Lung (tissue), 12 donors: ENCODE data around the gene NGEF. TPM values are rescaled to one million over a fixed set of nuclear protein-coding genes. Genes with fewer than 3 reads are reported as not detected.

Source experiments
- ATAC-seq: fragments of 200-7000 bp; cut with Tn5 transposase; one replicate; pipeline ENCODE4 v1.9.1; 2020; ENCODE audit warnings: moderate number of reproducible peaks; ENCODE audit not compliant: insufficient read depth, low FRiP score
- DNase-seq, 3 donors: peaks; one replicate each; pipeline ENCODE4 v3.0.0-alpha.2; 2013 to 2017
- H3K27ac ChIP-seq, 2 donors: one replicate each; pipeline ENCODE4 v1.5.1; 2013; ENCODE audit warnings: mild to moderate bottlenecking in 2 of 2, moderate library complexity in 2 of 2, control low read depth in 1 of 2, inconsistent platforms in 1 of 2, low read depth in 1 of 2, low read length in 1 of 2
- H3K27me3 ChIP-seq, 3 donors: one replicate each; pipeline ENCODE4 v1.5.1; 2013; ENCODE audit warnings: low read length in 2 of 3; ENCODE audit not compliant: control insufficient read depth in 3 of 3, insufficient read depth in 3 of 3
- H3K36me3 ChIP-seq, 4 donors: one replicate each; pipeline ENCODE4 v1.5.1; 2013; ENCODE audit warnings: low read length in 4 of 4, mild to moderate bottlenecking in 1 of 4, moderate library complexity in 1 of 4; ENCODE audit not compliant: control insufficient read depth in 4 of 4, insufficient read depth in 4 of 4
- H3K4me1 ChIP-seq, 5 donors: one replicate each; pipeline ENCODE4 v1.5.1; 2013; ENCODE audit warnings: low read length in 5 of 5, mild to moderate bottlenecking in 2 of 5, moderate library complexity in 1 of 5; ENCODE audit not compliant: control insufficient read depth in 5 of 5, insufficient read depth in 5 of 5
- H3K4me3 ChIP-seq: one replicate; pipeline ENCODE4 v1.5.1; 2013; ENCODE audit warnings: mild to moderate bottlenecking, control low read depth, moderate library complexity
- H3K9ac ChIP-seq, 2 donors: one replicate each; pipeline ENCODE4 v1.5.1; 2013; ENCODE audit warnings: low read length in 2 of 2, control low read depth in 1 of 2; ENCODE audit not compliant: insufficient read depth in 1 of 2
- H3K9me3 ChIP-seq, 4 donors: one replicate each; pipeline ENCODE4 v1.5.1; 2013; ENCODE audit warnings: low read length in 3 of 4, mild to moderate bottlenecking in 1 of 4, moderate library complexity in 1 of 4; ENCODE audit not compliant: control insufficient read depth in 4 of 4, insufficient read depth in 3 of 4
- WGBS, 2 donors: extraction: QIAGEN DNeasy Blood & Tissue Kit; methylation state at CpG; one replicate each; pipeline ENCODE4 v1.1.7; 2013; 5-methylcytosine and 5-hydroxymethylcytosine counted together
- polyA plus RNA-seq, 2 donors: library from polyadenylated mRNA; stranded (reverse); fragments of 200-250 nt; gene quantifications; one replicate each; pipeline ENCODE4 v1.2.1, GENCODE V29; 2013
- total RNA-seq, 2 donors: library from RNA; depleted of rRNA in 1 of 2; stranded (reverse); fragments of >200 nt in 1 of 2; gene quantifications; one replicate each; pipeline ENCODE4 v1.2.1, GENCODE V29; 2014 to 2021
- TF ChIP-seq, protein P1 (sequence below): IDR thresholded peaks from 2 replicates; pipeline ENCODE4 v1.5.1; 2012; ENCODE audit warnings: mild to moderate bottlenecking; ENCODE audit errors: control extremely low read depth, extremely low read depth
- donor health status: control.
- donor health status: control.
- donor health status: Bipolar disorder and iron deficiency.
- donor health status: healthy.
- donor health status: DM: yes; HTN: yes; CAD: no.

Gene NGEF
- total and polyA plus RNA-seq, 4 donors = 0.35 to 2.4 (median 1.5) TPM

DNA sequence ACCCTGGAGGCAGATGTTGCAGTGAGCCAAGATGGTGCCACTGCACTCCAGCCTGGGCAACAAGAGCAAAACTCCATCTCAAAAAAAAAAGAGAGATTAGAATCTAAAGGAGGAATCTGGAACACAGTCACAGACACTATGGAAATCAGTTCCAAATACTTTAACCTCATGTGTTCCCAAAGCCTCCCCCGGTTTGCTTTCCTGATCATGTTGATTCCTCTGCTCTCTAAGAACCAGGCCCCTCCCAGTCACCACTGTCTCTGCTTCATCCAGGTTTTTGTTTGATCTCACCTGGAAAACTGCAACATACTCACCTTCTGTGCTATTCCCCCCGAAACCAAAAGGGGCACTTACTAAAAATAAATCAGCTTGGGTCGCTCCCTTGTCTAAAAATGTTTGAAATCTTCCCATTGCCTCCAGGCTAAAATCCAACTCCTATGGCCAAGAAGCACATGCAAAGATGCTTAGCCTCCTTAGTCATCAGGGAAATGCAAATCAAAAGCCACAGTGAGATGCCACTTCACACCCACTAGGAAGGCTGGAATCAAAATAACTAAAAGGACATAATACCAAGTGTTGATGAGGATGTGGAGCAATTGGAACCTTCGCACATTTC is 13.2 kb upstream of the NGEF start:
- 92 to 93% methylated on average over 4 of the region's 4 CpGs for WGBS, 2 donors
- DNase-seq (no peak), ATAC-seq (no peak)
- no peaks in the 10 kb centered on the region for H3K9me3 ChIP-seq
- no peaks in the 10 kb centered on the region for H3K4me1 ChIP-seq
- no peak overlapping the region for H3K27ac ChIP-seq
- no peaks in the 10 kb centered on the region for H3K27me3 ChIP-seq
- H3K36me3 ChIP-seq = no peaks in the 10 kb centered on the region
- H3K9ac ChIP-seq = no peak overlapping the region
- H3K4me3 ChIP-seq = no peak overlapping the region
- TF ChIP-seq, protein P1, sequence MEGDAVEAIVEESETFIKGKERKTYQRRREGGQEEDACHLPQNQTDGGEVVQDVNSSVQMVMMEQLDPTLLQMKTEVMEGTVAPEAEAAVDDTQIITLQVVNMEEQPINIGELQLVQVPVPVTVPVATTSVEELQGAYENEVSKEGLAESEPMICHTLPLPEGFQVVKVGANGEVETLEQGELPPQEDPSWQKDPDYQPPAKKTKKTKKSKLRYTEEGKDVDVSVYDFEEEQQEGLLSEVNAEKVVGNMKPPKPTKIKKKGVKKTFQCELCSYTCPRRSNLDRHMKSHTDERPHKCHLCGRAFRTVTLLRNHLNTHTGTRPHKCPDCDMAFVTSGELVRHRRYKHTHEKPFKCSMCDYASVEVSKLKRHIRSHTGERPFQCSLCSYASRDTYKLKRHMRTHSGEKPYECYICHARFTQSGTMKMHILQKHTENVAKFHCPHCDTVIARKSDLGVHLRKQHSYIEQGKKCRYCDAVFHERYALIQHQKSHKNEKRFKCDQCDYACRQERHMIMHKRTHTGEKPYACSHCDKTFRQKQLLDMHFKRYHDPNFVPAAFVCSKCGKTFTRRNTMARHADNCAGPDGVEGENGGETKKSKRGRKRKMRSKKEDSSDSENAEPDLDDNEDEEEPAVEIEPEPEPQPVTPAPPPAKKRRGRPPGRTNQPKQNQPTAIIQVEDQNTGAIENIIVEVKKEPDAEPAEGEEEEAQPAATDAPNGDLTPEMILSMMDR = no peak

GRCh38 chr2:233025706-233026105 is 12.7 kb upstream of the NGEF start:
- Histone ChIP-seq H3K27ac (no peak overlapping the region), H3K27me3 (no peaks in the 10 kb centered on the region), H3K9me3 (no peaks in the 10 kb centered on the region), H3K36me3 (no peaks in the 10 kb centered on the region), H3K9ac (no peak overlapping the region), H3K4me3 (no peak overlapping the region), H3K4me1 (no peaks in the 10 kb centered on the region)
- ATAC-seq = no peak
- TF ChIP-seq, protein P1 = no peak
- WGBS, 2 donors = 78 to 80% methylated on average over 7 of the region's 7 CpGs
- DNase-seq = no peak

- no peaks in the 10 kb centered on the region for H3K27me3 ChIP-seq
- ATAC-seq (no peak), DNase-seq (no peak)
- H3K4me3 ChIP-seq = no peak overlapping the region
- H3K4me1 ChIP-seq = no peaks in the 10 kb centered on the region
- WGBS, 2 donors = 92 to 95% methylated on average over 14 of the region's 14 CpGs
- H3K9me3 ChIP-seq = no peaks in the 10 kb centered on the region
- H3K9ac ChIP-seq = no peak overlapping the region
- TF ChIP-seq, protein P1 = no peak
- no peaks in the 10 kb centered on the region for H3K36me3 ChIP-seq
- H3K27ac ChIP-seq = no peak overlapping the region
Observed at GRCh38 chr2:233023761-233024410, 10.8 kb upstream of the NGEF start.
